Choroid plexus epithelial cell (primary cell): Measurements from ENCODE around the gene PFDN4.

Experiments used
- DNase-seq: peaks from one replicate; pipeline ENCODE4 v3.0.0-alpha.2; 2010; ENCODE audit warnings: low read depth
- H3K4me3 ChIP-seq: 2 replicates; pipeline ENCODE4 v1.5.1; 2011; ENCODE audit warnings: low read depth, mild to moderate bottlenecking, control low read depth, low read length, moderate library complexity
- TF ChIP-seq, protein P1 (sequence below): conservative IDR thresholded peaks from 2 replicates; pipeline ENCODE4 v1.5.1; 2011; ENCODE audit warnings: low read depth, mild to moderate bottlenecking, control low read depth, inconsistent platforms, low read length, moderate library complexity

Gene PFDN4

DNA sequence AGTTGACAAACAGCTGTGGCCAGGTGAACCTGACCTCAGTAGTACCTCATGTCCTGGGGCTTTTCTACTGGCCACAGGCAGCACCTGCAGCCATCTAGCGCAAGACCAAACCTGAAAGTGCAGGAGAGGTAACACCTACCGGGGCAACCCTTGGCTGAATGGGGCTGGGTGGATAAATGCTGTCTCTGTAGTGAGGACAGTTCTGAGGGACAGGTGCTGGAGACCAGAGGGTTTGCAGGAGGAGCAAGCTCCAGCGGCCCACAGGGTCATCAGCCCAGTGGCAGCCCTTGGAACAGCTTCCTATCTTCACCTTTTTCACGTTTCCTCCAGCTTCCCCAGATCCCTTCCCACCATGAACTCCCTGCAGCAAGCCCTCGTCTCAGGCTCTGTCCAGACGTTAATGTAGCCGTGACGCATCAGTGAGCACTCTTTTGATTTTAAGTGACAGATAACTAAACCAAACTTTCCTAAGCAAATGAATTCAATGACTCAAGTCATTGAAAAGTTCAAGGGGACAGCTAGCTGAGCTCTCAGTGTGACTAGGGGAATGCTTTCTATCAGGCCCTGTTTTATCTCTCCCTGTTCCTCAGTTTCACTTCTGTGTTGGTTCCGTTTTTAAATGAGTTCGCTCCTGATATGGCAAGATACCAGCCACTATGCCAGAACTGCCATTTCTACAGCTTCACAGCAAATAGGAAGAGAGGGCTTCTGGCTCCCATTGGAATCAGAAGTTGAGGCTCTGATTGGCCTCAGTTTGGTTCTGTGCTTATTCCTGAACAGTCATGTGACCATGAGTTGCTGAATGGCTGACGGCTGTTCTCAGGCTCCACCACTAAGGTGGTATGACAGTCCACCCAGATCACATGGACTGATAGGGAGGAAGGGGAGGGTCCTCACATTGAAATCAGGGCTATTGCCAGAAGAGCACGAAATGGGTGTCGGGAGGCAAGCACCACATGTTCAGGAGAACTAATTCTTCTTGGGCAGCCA, 12.1 kb upstream of the PFDN4 start:
- no peak overlapping the region for H3K4me3 ChIP-seq
- TF ChIP-seq, protein P1, sequence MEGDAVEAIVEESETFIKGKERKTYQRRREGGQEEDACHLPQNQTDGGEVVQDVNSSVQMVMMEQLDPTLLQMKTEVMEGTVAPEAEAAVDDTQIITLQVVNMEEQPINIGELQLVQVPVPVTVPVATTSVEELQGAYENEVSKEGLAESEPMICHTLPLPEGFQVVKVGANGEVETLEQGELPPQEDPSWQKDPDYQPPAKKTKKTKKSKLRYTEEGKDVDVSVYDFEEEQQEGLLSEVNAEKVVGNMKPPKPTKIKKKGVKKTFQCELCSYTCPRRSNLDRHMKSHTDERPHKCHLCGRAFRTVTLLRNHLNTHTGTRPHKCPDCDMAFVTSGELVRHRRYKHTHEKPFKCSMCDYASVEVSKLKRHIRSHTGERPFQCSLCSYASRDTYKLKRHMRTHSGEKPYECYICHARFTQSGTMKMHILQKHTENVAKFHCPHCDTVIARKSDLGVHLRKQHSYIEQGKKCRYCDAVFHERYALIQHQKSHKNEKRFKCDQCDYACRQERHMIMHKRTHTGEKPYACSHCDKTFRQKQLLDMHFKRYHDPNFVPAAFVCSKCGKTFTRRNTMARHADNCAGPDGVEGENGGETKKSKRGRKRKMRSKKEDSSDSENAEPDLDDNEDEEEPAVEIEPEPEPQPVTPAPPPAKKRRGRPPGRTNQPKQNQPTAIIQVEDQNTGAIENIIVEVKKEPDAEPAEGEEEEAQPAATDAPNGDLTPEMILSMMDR: no peak
- no peak for DNase-seq

DNA sequence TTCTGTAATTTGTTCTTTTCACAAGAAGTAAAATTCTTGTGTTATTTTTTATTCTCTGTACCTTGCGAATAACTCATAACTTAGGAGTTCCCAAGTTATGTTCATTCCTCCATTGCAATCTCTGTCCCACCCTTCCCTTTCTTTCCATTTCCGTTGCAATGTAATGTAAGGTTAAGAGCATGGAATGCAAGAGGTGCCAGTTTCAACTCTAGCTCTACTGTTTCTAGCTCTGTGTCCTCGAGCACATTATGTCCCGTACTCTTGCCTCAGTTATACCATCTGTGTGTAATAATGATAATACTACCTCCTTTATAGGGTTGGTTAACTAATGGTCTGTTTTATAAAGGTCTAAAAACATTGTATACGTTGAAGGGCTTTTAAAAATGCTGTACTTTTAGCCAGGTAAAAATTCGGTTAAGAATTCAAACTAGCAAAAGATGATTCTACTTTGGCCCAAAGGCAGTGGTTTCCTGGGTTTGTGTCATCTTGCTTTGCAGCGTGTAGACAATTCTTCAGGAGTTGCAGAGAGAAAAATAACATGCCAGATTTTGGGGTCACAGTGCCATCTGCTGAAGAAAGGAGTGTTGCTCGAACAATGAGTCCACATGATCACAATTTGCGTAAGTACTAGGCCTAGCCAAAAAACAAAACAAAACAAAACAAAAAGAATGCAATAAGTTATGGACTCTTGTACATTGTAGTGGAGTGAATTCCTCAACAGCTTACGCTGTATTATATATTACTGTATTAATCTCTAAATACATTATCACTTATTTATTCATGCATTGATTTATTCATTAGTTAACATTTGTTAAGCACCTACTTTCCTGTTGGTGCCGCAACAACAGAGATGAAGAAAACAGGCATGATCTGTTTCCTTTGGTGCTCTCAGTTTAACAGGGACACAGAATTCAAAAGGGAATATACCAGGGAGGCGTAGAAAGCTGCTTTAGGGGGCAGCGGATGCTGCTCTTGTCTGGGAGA, 10.0 kb upstream of the PFDN4 start:
- H3K4me3 ChIP-seq: no peak overlapping the region
- TF ChIP-seq, protein P1: peak; percentile 65
- peak; percentile 84 for DNase-seq

DNA sequence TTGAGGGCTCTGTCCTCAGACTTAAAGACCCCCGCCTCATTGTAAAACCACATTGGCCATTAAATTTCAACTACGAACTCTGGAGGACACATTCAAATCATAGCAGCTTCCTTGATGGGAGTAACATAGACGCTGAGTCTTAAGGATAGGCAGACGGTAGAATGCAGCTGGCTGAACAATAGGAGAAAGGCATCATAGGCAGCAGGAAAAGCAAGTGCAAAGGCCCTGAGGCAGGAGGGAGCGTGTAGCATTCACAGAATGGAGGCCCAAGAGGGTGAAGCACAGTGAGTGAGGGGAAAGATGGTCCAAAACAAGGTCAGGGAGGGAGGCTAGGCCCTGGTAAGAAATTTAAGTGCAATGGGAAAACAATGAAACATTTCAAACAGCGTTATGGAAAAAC, 8.6 kb upstream of the PFDN4 start:
- no peak overlapping the region for H3K4me3 ChIP-seq
- TF ChIP-seq, protein P1: no peak
- no peak for DNase-seq

DNA sequence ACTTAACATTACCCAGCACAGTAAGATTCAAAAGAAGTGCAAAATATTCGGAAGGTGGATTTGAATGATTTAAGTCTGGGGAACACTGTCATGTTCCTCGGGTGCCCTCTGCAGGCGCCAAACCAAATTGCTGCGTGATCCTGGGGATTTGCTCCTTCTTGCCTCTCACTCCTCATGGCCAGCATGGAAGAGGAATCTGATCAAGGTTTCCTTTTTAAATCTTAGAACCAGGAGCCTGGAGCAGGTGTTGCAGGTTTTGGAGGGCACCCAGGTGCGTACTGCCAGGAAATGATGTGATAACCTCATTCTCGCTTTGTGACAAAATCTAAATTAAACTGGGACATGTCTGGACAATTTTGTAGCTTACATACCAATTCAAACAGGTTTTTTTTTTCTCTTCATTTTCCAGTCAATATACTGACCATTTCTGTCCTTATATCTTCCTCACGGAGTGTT, 8.1 kb upstream of the PFDN4 start:
- H3K4me3 ChIP-seq: no peak overlapping the region
- TF ChIP-seq, protein P1: peak; percentile 98
- peak; percentile 88 for DNase-seq

DNA sequence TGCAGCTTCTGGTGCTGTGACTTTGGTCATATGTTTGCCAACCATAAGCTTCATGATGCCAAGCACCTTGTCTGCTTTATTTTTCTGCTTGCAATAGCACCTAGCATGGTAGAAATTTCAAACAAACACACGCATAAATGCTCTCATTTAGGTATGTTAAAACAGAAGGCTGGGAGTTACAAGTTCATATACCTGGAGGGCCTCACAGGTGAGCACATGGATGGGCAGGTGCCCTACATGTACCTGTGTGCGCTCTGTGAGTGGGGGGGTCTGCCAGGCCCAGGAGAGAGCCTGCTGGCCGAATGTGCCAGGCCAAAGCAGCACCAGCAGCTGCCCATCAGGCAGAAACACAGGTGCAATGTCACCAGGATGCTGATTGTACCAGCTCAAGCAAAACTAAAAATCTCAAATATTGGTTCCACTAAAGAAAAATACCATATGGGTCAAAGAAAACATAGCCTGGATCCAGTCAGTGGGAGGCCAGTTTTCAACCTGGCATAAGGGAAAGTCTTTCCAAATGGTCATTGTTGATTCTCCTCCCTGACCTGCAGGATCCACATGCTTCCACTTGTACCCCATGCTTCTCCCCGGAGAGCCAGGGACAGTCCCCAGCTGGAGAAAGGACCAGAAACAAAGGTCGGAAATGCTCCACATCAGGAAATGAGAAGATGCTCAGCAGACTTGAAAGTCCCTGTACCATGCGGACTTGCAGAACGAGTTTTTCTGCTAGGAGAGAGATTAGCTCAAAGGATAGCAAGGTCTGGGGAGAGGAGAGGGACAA, 7.2 kb upstream of the PFDN4 start:
- TF ChIP-seq, protein P1: no peak
- H3K4me3 ChIP-seq: no peak overlapping the region
- no peak for DNase-seq

DNA sequence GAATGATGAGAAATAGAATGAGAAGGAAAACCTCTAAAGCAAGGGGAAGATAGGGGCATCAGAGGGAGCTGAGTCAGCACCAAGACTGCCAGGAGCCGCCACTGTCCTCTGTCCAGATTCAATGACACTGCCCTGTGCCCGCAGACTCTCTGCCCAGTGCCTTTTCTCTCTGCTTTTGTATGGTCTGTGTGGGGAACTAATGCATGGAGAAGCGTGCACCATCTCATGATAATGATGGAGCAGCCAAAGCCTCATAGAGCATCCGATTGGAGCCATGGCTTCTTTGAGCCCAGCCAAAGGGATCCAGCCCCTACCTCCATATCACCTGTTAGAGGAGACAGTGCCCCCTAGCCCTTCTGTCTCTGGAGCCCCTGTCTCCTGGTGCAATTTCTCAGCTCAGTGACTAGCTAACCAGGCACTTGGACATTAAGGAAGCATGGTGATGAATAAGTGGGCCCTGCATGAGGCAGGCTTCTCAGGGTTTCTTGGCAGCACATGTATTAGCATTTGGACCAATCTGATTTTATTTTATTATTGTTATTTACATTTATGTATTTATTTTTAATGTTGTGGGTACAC, 6.5 kb upstream of the PFDN4 start:
- no peak for DNase-seq
- H3K4me3 ChIP-seq: no peak overlapping the region
- TF ChIP-seq, protein P1: no peak
